ENCODE results near the gene RAD9A.

- TF ChIP-seq ARNTL (CRISPR knock-in tag; IDR thresholded peaks at IDR 0.05; ENCODE audit: borderline replicate concordance, low read depth) (no peak), ZFP3 (CRISPR knock-in tag; IDR thresholded peaks at IDR 0.05) (no peak)
These were observed 23.9 kb downstream of the RAD9A start, which contains the start of gene CARNS1 for GRCh38 chr11:67415501-67416304.
